Muscle of leg (tissue), 16 donors: ENCODE results near the gene TWSG1. TPM values are rescaled to one million over a fixed set of nuclear protein-coding genes. Genes with fewer than 3 reads are reported as not detected.

Experiments used
- DNase-seq: peaks from one replicate; pipeline ENCODE4 v3.0.0; 2013
- H3K27ac ChIP-seq: one replicate; pipeline ENCODE4 v1.5.1; 2013; ENCODE audit warnings: mild to moderate bottlenecking, low read length, control low read depth
- H3K27me3 ChIP-seq: one replicate; pipeline ENCODE4 v1.6.1; 2013; ENCODE audit warnings: low read length; ENCODE audit not compliant: control insufficient read depth, insufficient read depth
- H3K36me3 ChIP-seq: one replicate; pipeline ENCODE4 v1.6.1; 2013; ENCODE audit warnings: low read length; ENCODE audit not compliant: control insufficient read depth, insufficient read depth
- H3K4me1 ChIP-seq: one replicate; pipeline ENCODE4 v1.6.1; 2013; ENCODE audit warnings: low read length; ENCODE audit not compliant: control insufficient read depth, insufficient read depth
- H3K4me3 ChIP-seq: one replicate; pipeline ENCODE4 v1.5.1; 2013; ENCODE audit warnings: low read length, control low read depth
- H3K9me3 ChIP-seq: replicated peaks from 2 replicates; pipeline ENCODE4 v1.6.1; 2013; ENCODE audit warnings: low read depth, low read length; ENCODE audit not compliant: control insufficient read depth
- WGBS: methylation state at CpG from one replicate; pipeline ENCODE4 v1.1.5; 2013; ENCODE audit warnings: missing lambda C conversion rate; ENCODE audit not compliant: insufficient coverage; 5-methylcytosine and 5-hydroxymethylcytosine counted together
- long read RNA-seq, 11 donors: transcript quantifications; one replicate each; lab custom pipeline, GENCODE V29; 2026
- polyA plus RNA-seq, 8 donors: library from polyadenylated mRNA; unstranded; fragments of 120-200 nt; gene quantifications; one replicate each; pipeline versions ENCODE4 v1.2.1 to v1.2.3, GENCODE V29; 2013; ENCODE audit warnings: inconsistent platforms in 1 of 8, low replicate concordance in 1 of 8; ENCODE audit not compliant: insufficient read length in 8 of 8, insufficient read depth in 1 of 8
- total RNA-seq: library from RNA; stranded (reverse); fragments of 120-200 nt; gene quantifications from one replicate; pipeline ENCODE4 v1.2.4, GENCODE V29; 2013

The TWSG1 gene
- 35.7 TPM for total RNA-seq
- 10 to 100 TPM; 37.4 to 75.0 (median 56.3) TPM for polyA plus RNA-seq
- long read RNA-seq, donor 1, transcript TWSG1-201 (5 exons, 3,756 nt) = major isoform, 14 of 22 reads
- long read RNA-seq, donor 1, partial matches to known transcripts = 6 of 22 reads
- long read RNA-seq, donor 1, other reads (novel, unspliced or antisense) = 0 of 22 reads
- long read RNA-seq, donor 2, partial matches to known transcripts = 0 of 6 reads
- long read RNA-seq, donor 2, other reads (novel, unspliced or antisense) = 0 of 6 reads
- long read RNA-seq, donor 3, transcript TWSG1-201 (5 exons, 3,756 nt) = major isoform, 16 of 34 reads
- long read RNA-seq, donor 3, partial matches to known transcripts = 16 of 34 reads
- long read RNA-seq, donor 3, other reads (novel, unspliced or antisense) = 0 of 34 reads
- long read RNA-seq, donor 4, transcript TWSG1-202 (4 exons, 1,119 nt) = minor isoform, 13 of 52 reads
- long read RNA-seq, donor 4, transcript TWSG1-201 (5 exons, 3,756 nt) = major isoform, 16 of 52 reads
- long read RNA-seq, donor 4, partial matches to known transcripts = 23 of 52 reads
- long read RNA-seq, donor 4, other reads (novel, unspliced or antisense) = 0 of 52 reads
- long read RNA-seq, donor 5, transcript TWSG1-202 (4 exons, 1,119 nt) = minor isoform, 19 of 141 reads
- long read RNA-seq, donor 5, transcript TWSG1-201 (5 exons, 3,756 nt) = major isoform, 61 of 141 reads
- long read RNA-seq, donor 5, partial matches to known transcripts = 61 of 141 reads
- long read RNA-seq, donor 5, other reads (novel, unspliced or antisense) = 0 of 141 reads
- long read RNA-seq, donor 6, transcript TWSG1-201 (5 exons, 3,756 nt) = major isoform, 28 of 62 reads
- long read RNA-seq, donor 6, transcript TWSG1-202 (4 exons, 1,119 nt) = minor isoform, 12 of 62 reads
- long read RNA-seq, donor 6, partial matches to known transcripts = 22 of 62 reads
- long read RNA-seq, donor 6, other reads (novel, unspliced or antisense) = 0 of 62 reads
- long read RNA-seq, donor 7, transcript TWSG1-201 (5 exons, 3,756 nt) = major isoform, 22 of 57 reads
- long read RNA-seq, donor 7, transcript TWSG1-202 (4 exons, 1,119 nt) = minor isoform, 11 of 57 reads
- long read RNA-seq, donor 7, partial matches to known transcripts = 24 of 57 reads
- long read RNA-seq, donor 7, other reads (novel, unspliced or antisense) = 0 of 57 reads
- long read RNA-seq, donor 8, transcript TWSG1-202 (4 exons, 1,119 nt) = major isoform, 22 of 55 reads
- long read RNA-seq, donor 8, transcript TWSG1-201 (5 exons, 3,756 nt) = minor isoform, 16 of 55 reads
- long read RNA-seq, donor 8, partial matches to known transcripts = 17 of 55 reads
- long read RNA-seq, donor 8, other reads (novel, unspliced or antisense) = 0 of 55 reads
- long read RNA-seq, donor 9, transcript TWSG1-202 (4 exons, 1,119 nt) = minor isoform, 8 of 35 reads
- long read RNA-seq, donor 9, transcript TWSG1-201 (5 exons, 3,756 nt) = major isoform, 18 of 35 reads
- long read RNA-seq, donor 9, partial matches to known transcripts = 9 of 35 reads
- long read RNA-seq, donor 9, other reads (novel, unspliced or antisense) = 0 of 35 reads
- long read RNA-seq, donor 10, transcript TWSG1-201 (5 exons, 3,756 nt) = major isoform, 36 of 127 reads
- long read RNA-seq, donor 10, transcript TWSG1-202 (4 exons, 1,119 nt) = minor isoform, 21 of 127 reads
- long read RNA-seq, donor 10, partial matches to known transcripts = 70 of 127 reads
- long read RNA-seq, donor 10, other reads (novel, unspliced or antisense) = 0 of 127 reads
- long read RNA-seq, donor 11, transcript TWSG1-201 (5 exons, 3,756 nt) = major isoform, 19 of 91 reads
- long read RNA-seq, donor 11, transcript TWSG1-202 (4 exons, 1,119 nt) = minor isoform, 6 of 91 reads
- long read RNA-seq, donor 11, partial matches to known transcripts = 66 of 91 reads
- long read RNA-seq, donor 11, other reads (novel, unspliced or antisense) = 0 of 91 reads

- H3K4me3 ChIP-seq = peak within 1 kb of the TSS; percentile 76
- H3K27ac ChIP-seq = peak within 1 kb of the TSS; percentile 97
- H3K36me3 ChIP-seq = peaks cover 7% of the 10 kb centered on the region
- peaks cover 2% of the 10 kb centered on the region for H3K27me3 ChIP-seq
- WGBS = under 1% methylated on average over 38 of the region's 67 CpGs
- no peaks in the 10 kb centered on the region for H3K9me3 ChIP-seq
- peak; percentile 98 for DNase-seq
- peaks cover 4% of the 10 kb centered on the region for H3K4me1 ChIP-seq
Measured at GRCh38 chr18:9334329-9334972, at the start of gene TWSG1. TWSG1 (plus strand) TSS chr18:9334773; CDS start chr18:9337230, 2,457 bp downstream.

GRCh38 chr18:9285604-9286003 is 49.0 kb upstream of the TWSG1 start:
- 100% methylated on average over 1 of the region's 2 CpGs for WGBS
- Histone ChIP-seq H3K27me3 (no peaks in the 10 kb centered on the region), H3K4me3 (no peak overlapping the region), H3K27ac (no peak overlapping the region), H3K36me3 (no peaks in the 10 kb centered on the region), H3K4me1 (no peaks in the 10 kb centered on the region), H3K9me3 (no peaks in the 10 kb centered on the region)
- no peak for DNase-seq

- Histone ChIP-seq H3K27me3 (no peaks in the 10 kb centered on the region), H3K27ac (no peak overlapping the region), H3K9me3 (no peaks in the 10 kb centered on the region), H3K4me1 (no peaks in the 10 kb centered on the region), H3K36me3 (no peaks in the 10 kb centered on the region), H3K4me3 (no peak overlapping the region)
- DNase-seq = no peak
- WGBS = 50% methylated on average over 1 of the region's 7 CpGs
Measured at GRCh38 chr18:9287036-9287435, 47.5 kb upstream of the TWSG1 start.

GRCh38 chr18:9289698-9290097 is 44.9 kb upstream of the TWSG1 start:
- Histone ChIP-seq H3K4me3 (no peak overlapping the region), H3K27ac (no peak overlapping the region), H3K4me1 (no peaks in the 10 kb centered on the region), H3K36me3 (no peaks in the 10 kb centered on the region), H3K9me3 (peaks cover 4% of the 10 kb centered on the region), H3K27me3 (no peaks in the 10 kb centered on the region)
- DNase-seq = no peak

- H3K4me1 ChIP-seq = no peaks in the 10 kb centered on the region
- H3K36me3 ChIP-seq = no peaks in the 10 kb centered on the region
- no peak for DNase-seq
- peaks cover 4% of the 10 kb centered on the region for H3K9me3 ChIP-seq
- no peaks in the 10 kb centered on the region for H3K27me3 ChIP-seq
- no peak overlapping the region for H3K4me3 ChIP-seq
- H3K27ac ChIP-seq = no peak overlapping the region
Measured at GRCh38 chr18:9290156-9290555, 44.4 kb upstream of the TWSG1 start.

- WGBS = no CpG with 5 or more reads among the region's 2 CpGs
- Histone ChIP-seq H3K27ac (no peak overlapping the region), H3K36me3 (no peaks in the 10 kb centered on the region), H3K9me3 (peaks cover 8% of the 10 kb centered on the region), H3K27me3 (no peaks in the 10 kb centered on the region), H3K4me1 (no peaks in the 10 kb centered on the region), H3K4me3 (no peak overlapping the region)
- no peak for DNase-seq
Measured at GRCh38 chr18:9292047-9292446, 42.5 kb upstream of the TWSG1 start.

- H3K4me3 ChIP-seq = no peak overlapping the region
- H3K9me3 ChIP-seq = peaks cover 10% of the 10 kb centered on the region
- no peak for DNase-seq
- WGBS = no CpG with 5 or more reads among the region's 1 CpG
- no peaks in the 10 kb centered on the region for H3K4me1 ChIP-seq
- H3K27me3 ChIP-seq = no peaks in the 10 kb centered on the region
- no peak overlapping the region for H3K27ac ChIP-seq
- no peaks in the 10 kb centered on the region for H3K36me3 ChIP-seq
Measured at GRCh38 chr18:9293948-9294347, 40.6 kb upstream of the TWSG1 start.

GRCh38 chr18:9296233-9297006 is 38.2 kb upstream of the TWSG1 start:
- no peaks in the 10 kb centered on the region for H3K4me1 ChIP-seq
- DNase-seq = no peak
- peaks cover 10% of the 10 kb centered on the region for H3K9me3 ChIP-seq
- H3K27me3 ChIP-seq = no peaks in the 10 kb centered on the region
- no peak overlapping the region for H3K27ac ChIP-seq
- H3K36me3 ChIP-seq = no peaks in the 10 kb centered on the region
- no peak overlapping the region for H3K4me3 ChIP-seq
- 94% methylated on average over 12 of the region's 15 CpGs for WGBS
